ENCODE data around the gene SAFB. TPM values are rescaled to one million over a fixed set of nuclear protein-coding genes. Genes with fewer than 3 reads are reported as not detected.

SAFB gene
- total RNA-seq, 1 donor from 2014 or later: 139 TPM

GRCh38 chr19:5592531-5593342, 30.1 kb upstream of the SAFB start:
- no peaks in the 10 kb centered on the region for H3K4me1 Mint-ChIP-seq
- no peaks in the 10 kb centered on the region for H3K9me3 Mint-ChIP-seq
- H3K4me3 Mint-ChIP-seq: no peak overlapping the region
- peaks cover 50% of the 10 kb centered on the region for H3K36me3 Mint-ChIP-seq
- DNase-seq (ENCODE audit: low spot score in 2 of 2, unreplicated experiment in 2 of 2): no peak
- H3K27me3 Mint-ChIP-seq (ENCODE audit: low read depth): no peaks in the 10 kb centered on the region
- no peak overlapping the region for H3K27ac Mint-ChIP-seq
- TF ChIP-seq CTCF (IDR thresholded peaks at IDR 0.05; ENCODE audit: unreplicated experiment): no peak

DNA sequence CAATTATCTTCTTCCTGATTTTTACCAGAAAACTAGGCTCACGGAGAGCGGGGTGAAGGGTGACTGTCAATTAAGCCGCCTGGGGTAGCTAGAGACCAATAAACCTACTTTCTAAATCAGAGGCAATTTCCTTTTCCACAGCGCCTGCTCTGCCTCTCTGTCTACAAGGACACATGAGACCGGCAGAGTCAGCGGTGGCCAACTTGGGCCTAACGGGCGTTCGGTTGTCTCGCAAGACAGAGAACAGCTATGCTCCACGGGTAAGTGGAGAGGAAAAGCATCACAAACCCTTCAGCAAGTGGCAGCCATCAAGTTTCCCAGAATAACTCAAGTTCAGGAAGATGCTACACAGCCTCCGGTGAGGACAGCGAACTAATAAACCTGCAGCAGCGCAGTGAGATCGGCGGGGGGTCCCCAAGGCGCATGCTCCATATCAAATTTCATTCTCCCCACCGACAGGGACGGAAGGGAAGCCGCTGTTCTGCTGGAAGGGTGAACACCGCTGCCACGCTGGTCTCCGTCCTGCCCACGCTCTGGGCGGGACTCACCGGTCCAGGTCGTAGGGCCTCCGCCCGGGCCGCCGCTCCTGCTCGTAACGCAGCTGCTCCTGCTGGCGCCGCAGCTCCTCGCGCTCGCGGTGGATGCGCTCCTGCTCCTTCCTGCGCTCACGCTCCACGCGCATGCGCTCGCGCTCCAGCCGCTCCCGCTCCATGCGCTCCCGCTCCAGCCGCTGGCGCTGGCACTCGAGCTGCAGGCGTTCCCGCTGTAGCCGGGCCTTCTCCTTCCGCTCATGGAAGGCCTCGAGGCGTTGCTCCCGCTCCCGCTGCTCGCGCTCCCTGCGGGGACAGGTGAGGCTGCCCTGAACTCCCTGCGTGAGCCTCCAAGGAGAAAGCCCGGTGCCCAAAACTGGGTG, 29.3 kb upstream of the SAFB start:
- no peaks in the 10 kb centered on the region for H3K27me3 Mint-ChIP-seq (ENCODE audit: low read depth)
- H3K36me3 Mint-ChIP-seq: peaks cover 48% of the 10 kb centered on the region
- no peak overlapping the region for H3K4me3 Mint-ChIP-seq
- DNase-seq (ENCODE audit: low spot score in 2 of 2, unreplicated experiment in 2 of 2): no peak
- no peak for TF ChIP-seq CTCF (IDR thresholded peaks at IDR 0.05; ENCODE audit: unreplicated experiment)
- no peak overlapping the region for H3K27ac Mint-ChIP-seq
- no peaks in the 10 kb centered on the region for H3K4me1 Mint-ChIP-seq
- no peaks in the 10 kb centered on the region for H3K9me3 Mint-ChIP-seq

DNA sequence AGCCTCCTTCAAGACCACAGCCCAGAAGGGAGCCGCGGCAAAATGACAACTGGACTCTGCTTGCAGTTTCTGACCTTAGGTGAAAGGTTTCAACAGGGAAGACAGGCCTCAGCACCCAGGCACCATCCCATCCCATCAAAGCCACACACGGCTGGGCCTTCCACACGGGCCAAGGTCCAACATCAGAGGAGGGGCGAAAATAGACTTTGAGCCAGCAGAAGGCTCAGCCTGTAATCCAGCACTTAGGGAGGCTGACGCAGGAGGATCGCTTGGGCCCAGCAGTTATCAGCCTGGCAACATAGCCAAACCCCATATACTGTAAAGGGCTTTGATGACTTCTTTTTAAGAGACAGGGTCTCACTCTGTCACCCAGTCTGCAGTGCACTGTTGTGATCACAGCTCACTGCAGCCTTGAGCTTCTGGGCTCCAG, 28.3 kb upstream of the SAFB start:
- Mint-ChIP-seq H3K27ac (no peak overlapping the region), H3K4me3 (no peak overlapping the region), H3K9me3 (no peaks in the 10 kb centered on the region), H3K4me1 (no peaks in the 10 kb centered on the region), H3K36me3 (peaks cover 49% of the 10 kb centered on the region), H3K27me3 (ENCODE audit: low read depth) (no peaks in the 10 kb centered on the region)
- no peak for DNase-seq (ENCODE audit: low spot score in 2 of 2, unreplicated experiment in 2 of 2)
- TF ChIP-seq CTCF (IDR thresholded peaks at IDR 0.05; ENCODE audit: unreplicated experiment): no peak

GRCh38 chr19:5595129-5595528, 27.8 kb upstream of the SAFB start:
- Mint-ChIP-seq H3K27ac (no peak overlapping the region), H3K9me3 (no peaks in the 10 kb centered on the region), H3K36me3 (peaks cover 53% of the 10 kb centered on the region)

GRCh38 chr19:5595745-5596144, 27.1 kb upstream of the SAFB start:
- Mint-ChIP-seq H3K4me1 (no peaks in the 10 kb centered on the region), H3K27me3 (ENCODE audit: low read depth) (no peaks in the 10 kb centered on the region), H3K9me3 (no peaks in the 10 kb centered on the region), H3K36me3 (peaks cover 54% of the 10 kb centered on the region), H3K27ac (no peak overlapping the region), H3K4me3 (no peak overlapping the region)
- TF ChIP-seq CTCF (IDR thresholded peaks at IDR 0.05; ENCODE audit: unreplicated experiment): no peak
- DNase-seq (ENCODE audit: low spot score in 2 of 2, unreplicated experiment in 2 of 2): no peak

More at GRCh38 chr19:5595129-5595528, 27.8 kb upstream of the SAFB start:
- no peaks in the 10 kb centered on the region for H3K27me3 Mint-ChIP-seq (ENCODE audit: low read depth)
- TF ChIP-seq CTCF (IDR thresholded peaks at IDR 0.05; ENCODE audit: unreplicated experiment): no peak
- no peak for DNase-seq (ENCODE audit: low spot score in 2 of 2, unreplicated experiment in 2 of 2)
- no peak overlapping the region for H3K4me3 Mint-ChIP-seq
- H3K4me1 Mint-ChIP-seq: no peaks in the 10 kb centered on the region
